IMR-90 (cell line): ENCODE results near the gene ASAP2. TPM values are rescaled to one million over a fixed set of nuclear protein-coding genes. Genes with fewer than 3 reads are reported as not detected.

Source experiments
- ATAC-seq: fragments of 200-7000 bp; cut with Tn5 transposase; 2 replicates; pipeline ENCODE4 v1.9.1; 2020; ENCODE audit warnings: low read depth, mild to moderate bottlenecking, moderate library complexity
- BruUV-seq: library from RNA; stranded (reverse); fragments of 400-500 nt; replicated peaks from 2 replicates; lab custom pipeline; 2021; lab: Mats Ljungman, UMichigan
- CTCF ChIA-PET: fragments of 300-600 bp; formaldehyde crosslinking; extraction: SDS; loops from one replicate; lab custom pipeline; 2021; ENCODE audit warnings: antibody characterized with exemption; lab: Yijun Ruan, JAX
- POLR2A ChIA-PET: fragments of 300-600 bp; sonication (Branson Sonifier 250); formaldehyde crosslinking; loops from one replicate; lab custom pipeline; 2022; ENCODE audit warnings: antibody characterized with exemption; ENCODE audit not compliant: unreplicated experiment; lab: Charles Lee
- DNase-seq: peaks from one replicate; pipeline ENCODE4 v3.0.0; 2013
- H2AFZ ChIP-seq: replicated peaks from 2 replicates; pipeline ENCODE3; 2013; ENCODE audit warnings: low read length, mild to moderate bottlenecking; ENCODE audit not compliant: poor library complexity
- H2AK5ac ChIP-seq: 2 replicates; pipeline ENCODE4 v1.6.1; 2013; ENCODE audit warnings: low read depth, low read length, inconsistent platforms
- H2AK9ac ChIP-seq: replicated peaks from 2 replicates; pipeline ENCODE3; 2013; ENCODE audit warnings: mild to moderate bottlenecking, low read depth, low read length, moderate library complexity; ENCODE audit not compliant: poor library complexity
- H2BK120ac ChIP-seq: 2 replicates; pipeline ENCODE4 v1.6.1; 2013; ENCODE audit warnings: low read depth, low read length, inconsistent platforms
- H2BK15ac ChIP-seq: 3 replicates; pipeline ENCODE4 v1.6.1; 2013; ENCODE audit warnings: low read depth, low read length, inconsistent platforms
- H2BK20ac ChIP-seq: 2 replicates; pipeline ENCODE4 v1.6.1; 2013; ENCODE audit warnings: low read depth, mild to moderate bottlenecking, inconsistent platforms, low read length, moderate library complexity
- H2BK5ac ChIP-seq: 2 replicates; pipeline ENCODE4 v1.6.1; 2013; ENCODE audit warnings: mild to moderate bottlenecking, low read depth, low read length, inconsistent platforms; ENCODE audit not compliant: poor library complexity, severe bottlenecking
- H3K14ac ChIP-seq: replicated peaks from 2 replicates; pipeline ENCODE4 v1.6.1; 2013; ENCODE audit warnings: low read depth, low read length, inconsistent platforms
- H3K18ac ChIP-seq: 2 replicates; pipeline ENCODE4 v1.6.1; 2013; ENCODE audit warnings: low read depth, low read length, control low read depth
- H3K23ac ChIP-seq: 2 replicates; pipeline ENCODE4 v1.6.1; 2013; ENCODE audit warnings: low read depth, low read length, inconsistent platforms
- H3K27ac ChIP-seq: 2 replicates; pipeline ENCODE4 v1.5.1; 2013; ENCODE audit warnings: mild to moderate bottlenecking, control low read depth, low read length; ENCODE audit not compliant: insufficient read depth
- H3K27me3 ChIP-seq: 2 replicates; pipeline ENCODE4 v1.6.1; 2013; ENCODE audit warnings: low read length; ENCODE audit not compliant: control insufficient read depth, insufficient read depth
- H3K36me3 ChIP-seq: 2 replicates; pipeline ENCODE4 v1.6.1; 2013; ENCODE audit warnings: low read length, mixed read lengths; ENCODE audit not compliant: control insufficient read depth, insufficient read depth
- H3K4ac ChIP-seq: 2 replicates; pipeline ENCODE4 v1.6.1; 2013; ENCODE audit warnings: low read depth, low read length, inconsistent platforms
- H3K4me1 ChIP-seq: 2 replicates; pipeline ENCODE4 v1.6.1; 2013; ENCODE audit warnings: low read length, mixed read lengths; ENCODE audit not compliant: control insufficient read depth, insufficient read depth
- H3K4me2 ChIP-seq: 2 replicates; pipeline ENCODE4 v1.6.1; 2013; ENCODE audit warnings: low read depth, mild to moderate bottlenecking, control low read depth, low read length, moderate library complexity
- H3K4me3 ChIP-seq: 2 replicates; pipeline ENCODE4 v1.5.1; 2013; ENCODE audit warnings: low read depth, mild to moderate bottlenecking, control low read depth, low read length, moderate library complexity; ENCODE audit not compliant: insufficient read depth
- H3K56ac ChIP-seq: 2 replicates; pipeline ENCODE4 v1.6.1; 2013; ENCODE audit warnings: low read length, inconsistent platforms; ENCODE audit not compliant: insufficient read depth; ENCODE audit errors: extremely low read depth
- H3K79me1 ChIP-seq, 2 experiments: 2 replicates each; pipeline ENCODE4 v1.6.1; 2013; ENCODE audit warnings: low read length in 2 of 2, inconsistent platforms in 1 of 2, low read depth in 1 of 2
- H3K9ac ChIP-seq: 2 replicates; pipeline ENCODE4 v1.6.1; 2013; ENCODE audit warnings: low read depth, low read length, control low read depth
- H3K9me1 ChIP-seq: 2 replicates; pipeline ENCODE4 v1.6.1; 2013; ENCODE audit warnings: low read length, inconsistent platforms; ENCODE audit not compliant: insufficient read depth
- H3K9me3 ChIP-seq: 2 replicates; pipeline ENCODE4 v1.6.1; 2013; ENCODE audit warnings: low read length; ENCODE audit not compliant: control insufficient read depth, insufficient read depth
- H4K20me1 ChIP-seq: 2 replicates; pipeline ENCODE4 v1.6.1; 2013; ENCODE audit warnings: low read length, inconsistent platforms; ENCODE audit not compliant: insufficient read depth
- H4K5ac ChIP-seq: 2 replicates; pipeline ENCODE4 v1.6.1; 2013; ENCODE audit warnings: mild to moderate bottlenecking, low read depth, low read length, control low read depth
- H4K8ac ChIP-seq, 2 experiments: 2 replicates each; pipeline ENCODE4 v1.6.1; 2013; ENCODE audit warnings: low read depth in 2 of 2, low read length in 2 of 2, control low read depth in 1 of 2, inconsistent platforms in 1 of 2
- H4K91ac ChIP-seq: 2 replicates; pipeline ENCODE4 v1.6.1; 2013; ENCODE audit warnings: low read depth, low read length, inconsistent platforms; ENCODE audit not compliant: insufficient read depth
- FOS ChIP-seq: fragments of 150-350 bp; IDR thresholded peaks from 2 replicates; pipeline ENCODE4 v1.6.1; 2016; ENCODE audit warnings: low read depth, low read length
- MAFK ChIP-seq: IDR thresholded peaks from 2 replicates; pipeline ENCODE4 v1.6.1; 2012; ENCODE audit warnings: low read depth, low read length, improper control_type of control experiment
- MXI1 ChIP-seq: IDR thresholded peaks from 2 replicates; pipeline ENCODE4 v1.6.1; 2012; ENCODE audit warnings: low read depth, mild to moderate bottlenecking, low read length, moderate library complexity, borderline replicate concordance
- POLR2A ChIP-seq: IDR thresholded peaks from 2 replicates; pipeline ENCODE4 v1.6.1; 2012; ENCODE audit warnings: mild to moderate bottlenecking, low read depth, low read length
- RFX5 ChIP-seq: IDR thresholded peaks from 2 replicates; pipeline ENCODE4 v1.8.0; 2012; ENCODE audit warnings: low read depth, mild to moderate bottlenecking, low read length, moderate library complexity
- SMC3 ChIP-seq: fragments of 150-350 bp; IDR thresholded peaks from 2 replicates; pipeline ENCODE4 v1.6.1; 2016; ENCODE audit warnings: low read depth, mild to moderate bottlenecking, antibody characterized with exemption, low read length, moderate library complexity
- WGBS, 2 experiments: methylation state at CpG; one replicate each; pipeline versions ENCODE4 v1.1.5 to v1.1.7; 2013; ENCODE audit warnings: missing lambda C conversion rate in 2 of 2; ENCODE audit not compliant: insufficient read length in 1 of 2; ENCODE audit errors: extremely low coverage in 2 of 2; 5-methylcytosine and 5-hydroxymethylcytosine counted together
- dilution Hi-C: fragments of 300-500 bp; cut with HindIII; formaldehyde crosslinking; loops from one replicate; pipeline ENCODE4 v1.14.3; 2018; ENCODE audit warnings: low sequenced_read_pairs; ENCODE audit not compliant: unreplicated experiment
- in situ Hi-C: fragments of 300-500 bp; cut with MboI; formaldehyde crosslinking; loops from 3 replicates; pipeline ENCODE4 v1.14.3; 2019; ENCODE audit warnings: low sequenced_read_pairs, inconsistent platforms, mixed read lengths
- intact Hi-C: fragments of 100-400 bp; cut with micrococcal nuclease; formaldehyde crosslinking; loops from 2 replicates; pipeline ENCODE4 v1.10.0; 2022
- polyA plus RNA-seq, 3 experiments: library from polyadenylated mRNA; depleted of rRNA; stranded (reverse); fragments of >200 nt; gene quantifications; 2 replicates each; pipeline ENCODE4 v1.2.3, GENCODE V29; 2012; ENCODE audit warnings: low replicate concordance in 1 of 3
- total RNA-seq: library from RNA; depleted of rRNA; stranded (reverse); fragments of >200 nt; gene quantifications from 2 replicates; pipeline ENCODE4 v1.2.3, GENCODE V29; 2012

The ASAP2 gene
- total and polyA plus RNA-seq, 2 of the 4 experiments (the other 2 are of a cell fraction), result 19.7 to 28.1 TPM

- H3K4me1 ChIP-seq, result peaks cover 6% of the 10 kb centered on the region
- no peak overlapping the region for H2BK20ac ChIP-seq
- no peak overlapping the region for H2BK15ac ChIP-seq
- peaks cover 44 to 84% of the 10 kb centered on the region in 2 experiments for H3K79me1 ChIP-seq
- H2AFZ ChIP-seq, result no peak overlapping the region
- dilution Hi-C loops, result no loop called here
- no peak overlapping the region for H2BK120ac ChIP-seq
- no peak overlapping the region for H3K18ac ChIP-seq
- no peak overlapping the region for H3K56ac ChIP-seq
- no peak overlapping the region for H2AK5ac ChIP-seq
- no peak overlapping the region for H3K14ac ChIP-seq
- no peak overlapping the region for H2AK9ac ChIP-seq
- H3K23ac ChIP-seq, result no peak overlapping the region
- H3K27me3 ChIP-seq, result no peaks in the 10 kb centered on the region
- no peak overlapping the region for H4K5ac ChIP-seq
- H3K27ac ChIP-seq, result no peak overlapping the region
- WGBS, 2 experiments, result 40% methylated on average over 1 of the region's 5 CpGs; no CpG with 5 or more reads in 1 of the 2 experiments
- no TSS peak for BruUV-seq
- no peak overlapping the region for H3K4me2 ChIP-seq
- H3K9me3 ChIP-seq, result no peaks in the 10 kb centered on the region
- H4K8ac ChIP-seq, result no peak overlapping the region
- intact Hi-C loops, result no loop called here
- ChIA-PET POLR2A (no interaction called here), CTCF (no interaction called here)
- no peak overlapping the region for H2BK5ac ChIP-seq
- no peak overlapping the region for H3K9ac ChIP-seq
- no peak overlapping the region for H3K4ac ChIP-seq
- no peak for TF ChIP-seq RFX5
- no peak for TF ChIP-seq MAFK
- no peak for TF ChIP-seq MXI1
- no peak for TF ChIP-seq FOS
- no peak for TF ChIP-seq SMC3
- no peak for TF ChIP-seq POLR2A
- H3K36me3 ChIP-seq, result no peaks in the 10 kb centered on the region
- H4K91ac ChIP-seq, result no peak overlapping the region
- H3K4me3 ChIP-seq, result no peak overlapping the region
- ATAC-seq (no peak), DNase-seq (no peak)
- in situ Hi-C loops, result no loop called here
- peaks cover 18% of the 10 kb centered on the region for H3K9me1 ChIP-seq
- H4K20me1 ChIP-seq, result peaks cover 44% of the 10 kb centered on the region
Observed at GRCh38 chr2:9271091-9271490, 64.5 kb downstream of the ASAP2 start.
